HK-2 (cell line): ENCODE results near the gene RPS6KA2.

ENCODE experiments used
- DNase-seq: peaks from one replicate; pipeline ENCODE4 v3.0.0-alpha.2; 2018; ENCODE audit not compliant: unreplicated experiment

Gene RPS6KA2

DNA sequence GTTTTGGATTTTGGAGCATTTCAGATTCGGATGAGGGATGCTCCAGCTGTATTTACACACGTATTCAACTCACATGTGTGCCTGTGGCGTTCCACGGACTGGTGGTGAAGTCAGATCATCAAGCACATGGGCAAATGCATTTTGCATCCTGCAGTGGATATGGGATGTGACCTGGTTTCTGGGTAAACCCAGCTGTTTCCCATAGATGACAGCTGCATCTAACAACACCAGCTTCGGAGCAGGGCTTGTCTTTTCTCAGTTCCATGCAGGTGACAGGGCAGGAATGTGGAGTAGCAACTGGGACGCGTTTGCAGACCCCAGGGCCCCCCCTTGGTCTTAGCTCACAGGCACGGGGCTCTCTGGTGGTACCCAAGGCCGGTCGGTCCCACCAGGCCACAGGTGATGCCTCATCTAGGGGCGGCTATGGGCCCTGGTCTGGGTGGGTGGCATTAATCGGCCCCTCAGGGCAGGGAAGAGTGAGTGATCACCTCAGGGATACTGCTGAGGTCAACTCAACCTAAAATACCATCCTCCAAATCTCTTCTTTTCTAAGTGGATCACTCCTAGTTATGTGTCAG, 123.8 kb downstream of the RPS6KA2 start:
- no peak for DNase-seq

DNA sequence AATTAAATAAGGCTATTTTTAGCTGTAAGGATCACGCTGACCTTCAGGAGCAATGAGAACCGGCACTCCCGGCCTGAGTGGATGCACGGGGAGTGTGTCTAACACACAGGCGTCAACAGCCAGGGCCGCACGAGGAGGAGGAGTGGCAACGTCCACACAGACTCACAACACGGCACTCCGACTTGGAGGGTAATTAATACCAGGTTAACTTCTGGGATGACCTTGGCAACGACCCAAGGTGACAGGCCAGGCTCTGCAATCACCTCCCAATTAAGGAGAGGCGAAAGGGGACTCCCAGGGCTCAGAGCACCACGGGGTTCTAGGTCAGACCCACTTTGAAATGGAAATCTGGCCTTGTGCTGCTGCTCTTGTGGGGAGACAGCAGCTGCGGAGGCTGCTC, 124.6 kb downstream of the RPS6KA2 start:
- no peak for DNase-seq

DNA sequence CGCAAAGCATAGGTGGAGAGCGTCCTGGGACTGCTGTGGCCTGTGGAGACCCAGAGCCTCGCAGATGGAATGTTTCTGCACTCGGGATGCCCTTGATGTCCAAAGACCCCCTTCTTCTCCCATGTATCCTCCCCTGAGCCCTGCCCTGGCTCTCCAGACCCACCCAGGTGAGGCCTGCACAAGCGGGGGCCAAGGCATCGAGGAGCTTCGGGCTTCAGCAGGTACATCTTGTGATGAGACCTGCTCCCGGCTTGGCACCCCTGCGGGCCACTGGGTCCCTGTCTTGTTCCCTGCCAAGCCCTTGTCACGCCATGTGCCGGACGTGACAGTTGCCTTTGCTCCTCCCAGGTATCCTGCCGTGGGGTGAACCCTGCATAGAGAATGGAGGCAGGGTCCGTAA, 125.8 kb downstream of the RPS6KA2 start:
- DNase-seq: no peak

- no peak for DNase-seq
Measured at GRCh38 chr6:166500246-166500645, 126.8 kb downstream of the RPS6KA2 start.

DNA sequence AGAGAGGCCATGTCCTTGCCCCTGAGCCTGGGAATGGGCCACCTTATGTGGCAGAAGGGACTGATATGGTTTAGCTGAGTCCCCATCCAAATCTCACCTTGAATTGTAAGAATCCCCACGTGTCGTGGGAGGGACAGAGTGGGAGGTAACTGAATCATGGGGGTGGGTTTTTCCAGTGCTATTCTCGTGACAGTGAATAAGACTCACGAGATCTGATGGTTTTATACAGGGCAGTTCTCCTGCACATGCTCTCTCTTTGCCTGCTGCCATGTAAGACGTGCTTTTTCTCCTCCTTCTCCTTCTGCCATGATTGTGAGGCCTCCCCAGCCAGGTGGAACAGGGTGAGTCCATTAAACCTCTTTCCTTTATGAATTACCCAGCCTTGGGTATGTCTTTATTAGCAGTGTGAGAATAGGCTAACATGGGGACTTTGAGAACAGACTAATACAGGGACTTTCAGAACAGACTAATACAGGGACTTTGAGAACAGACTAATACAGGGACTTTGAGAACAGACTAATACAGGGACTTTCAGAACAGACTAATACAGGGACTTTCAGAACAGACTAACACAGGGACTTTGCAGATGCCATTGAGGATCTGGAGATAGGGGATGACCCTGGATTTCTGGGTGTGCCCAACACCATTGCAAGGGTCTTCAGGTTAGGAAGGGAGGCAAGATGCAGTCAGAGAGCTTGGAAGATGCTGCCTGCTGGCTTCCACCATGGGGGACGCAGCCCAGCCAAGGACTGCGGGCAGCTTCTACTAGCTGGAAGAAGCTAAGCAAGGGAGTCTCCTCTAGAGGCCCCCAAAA, 127.5 kb downstream of the RPS6KA2 start:
- no peak for DNase-seq

DNA sequence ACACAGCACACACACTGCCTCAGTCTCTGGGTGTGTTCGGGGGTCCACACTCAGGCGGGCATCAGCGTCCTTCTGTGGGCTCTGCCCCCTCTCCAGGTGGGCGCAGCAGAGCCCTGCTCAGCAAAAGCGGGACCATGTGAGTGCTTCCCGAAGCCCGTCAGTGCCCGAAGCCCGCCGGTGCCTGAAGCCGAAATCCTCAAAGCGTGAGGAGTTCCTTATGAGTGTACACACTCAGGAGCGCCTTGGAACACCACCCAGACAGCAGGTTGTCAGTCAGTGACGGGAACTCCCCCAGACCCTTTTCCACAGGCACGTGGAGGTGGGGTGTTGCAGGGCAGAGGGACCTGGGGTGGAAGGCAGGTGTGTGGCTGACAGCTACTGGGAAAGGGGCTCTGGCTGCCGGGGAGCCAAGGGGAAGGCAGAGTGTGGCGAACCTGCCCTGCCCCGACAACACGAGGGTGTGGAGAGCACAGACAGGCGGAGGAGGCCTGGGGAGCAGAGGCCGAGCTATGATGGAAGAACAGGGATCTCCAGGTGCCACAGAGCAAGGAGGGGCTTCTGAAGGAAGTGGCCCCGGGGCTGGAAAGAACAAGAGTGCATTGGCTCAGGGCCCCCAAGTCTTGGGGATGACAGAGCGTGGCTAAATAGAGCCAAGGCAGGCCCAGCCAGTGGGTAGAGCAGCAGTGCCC, 128.2 kb downstream of the RPS6KA2 start:
- no peak for DNase-seq

DNA sequence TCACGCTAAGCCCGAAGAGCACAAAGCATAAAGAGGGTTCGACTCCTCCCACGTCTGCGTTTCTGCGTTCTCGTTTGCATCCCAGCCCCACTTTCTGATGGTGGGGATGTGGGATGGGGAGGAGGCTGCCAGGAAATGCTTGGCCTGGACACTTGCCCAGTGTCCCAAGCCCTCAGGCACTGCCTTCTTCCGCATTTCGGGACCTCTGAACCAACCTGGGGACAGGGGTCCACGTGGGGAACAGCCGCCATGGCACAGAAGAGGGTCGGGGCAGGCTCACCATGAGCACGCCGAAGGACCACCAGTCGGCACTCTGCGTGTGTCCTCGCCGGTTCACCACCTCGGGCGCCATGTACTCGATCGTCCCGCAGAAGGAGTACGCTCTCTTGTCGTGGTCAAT, 128.8 kb downstream of the RPS6KA2 start:
- no peak for DNase-seq

- DNase-seq: no peak
Measured at GRCh38 chr6:166497087-166497899, 129.8 kb downstream of the RPS6KA2 start.

DNA sequence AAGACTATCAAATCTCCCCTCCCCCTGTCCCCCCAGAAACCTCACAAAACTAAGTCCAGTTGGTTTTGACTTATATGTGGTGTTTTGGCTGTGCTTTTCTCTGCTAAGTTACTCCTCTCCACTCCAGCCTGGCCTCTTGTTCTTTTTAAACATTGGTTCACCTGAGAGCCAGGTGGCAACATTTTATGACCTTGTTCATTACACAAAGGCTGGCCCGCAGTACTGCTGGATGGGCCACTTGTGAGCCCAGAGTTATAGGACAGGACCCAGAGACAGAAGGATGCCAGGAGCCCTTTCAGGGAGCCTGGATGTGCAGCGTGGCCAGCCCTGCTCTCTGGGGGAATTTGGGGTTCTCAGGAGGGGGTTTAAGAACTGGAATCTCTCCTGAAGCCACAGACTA, 130.6 kb downstream of the RPS6KA2 start:
- DNase-seq: no peak

DNA sequence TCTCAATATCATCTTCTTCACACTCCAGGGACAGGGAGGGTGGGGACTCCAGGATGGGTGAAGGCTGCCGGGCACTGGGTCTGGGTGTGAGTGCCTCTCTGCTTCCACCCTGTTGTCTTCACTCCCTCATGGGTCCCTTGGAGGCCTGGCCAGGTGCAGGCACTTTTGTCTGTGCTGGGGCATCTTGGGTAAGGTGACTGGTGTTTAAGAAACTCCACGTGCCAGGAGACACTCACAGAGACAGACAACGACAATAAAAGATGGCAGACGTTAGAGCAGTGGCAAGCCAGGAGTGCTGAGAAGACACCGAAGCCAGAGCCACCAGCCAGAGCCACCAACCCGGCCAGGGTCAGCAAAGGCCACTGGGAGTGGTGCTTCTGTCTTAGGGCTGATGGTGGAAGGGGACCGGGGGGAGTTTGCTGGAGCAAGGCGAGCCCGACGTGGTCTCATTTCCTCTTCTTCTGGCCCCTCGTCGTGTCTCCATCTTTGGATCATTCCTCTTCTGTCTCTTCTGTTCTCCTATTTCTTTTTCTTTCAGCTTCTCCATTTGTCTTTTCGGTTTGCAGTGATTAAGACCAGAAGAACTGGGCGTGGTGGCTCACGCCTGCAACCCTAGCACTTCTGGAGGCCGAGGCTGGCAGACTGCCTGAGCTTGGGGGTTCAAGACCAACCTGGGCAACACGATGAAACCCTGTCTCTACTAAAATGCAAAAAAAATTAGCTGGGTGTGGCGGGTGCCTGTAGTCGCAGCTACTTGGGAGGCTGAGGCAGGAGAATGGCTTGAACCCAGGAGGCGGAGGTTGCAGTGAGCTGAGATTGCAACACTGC, 131.3 kb downstream of the RPS6KA2 start:
- DNase-seq: no peak

DNA sequence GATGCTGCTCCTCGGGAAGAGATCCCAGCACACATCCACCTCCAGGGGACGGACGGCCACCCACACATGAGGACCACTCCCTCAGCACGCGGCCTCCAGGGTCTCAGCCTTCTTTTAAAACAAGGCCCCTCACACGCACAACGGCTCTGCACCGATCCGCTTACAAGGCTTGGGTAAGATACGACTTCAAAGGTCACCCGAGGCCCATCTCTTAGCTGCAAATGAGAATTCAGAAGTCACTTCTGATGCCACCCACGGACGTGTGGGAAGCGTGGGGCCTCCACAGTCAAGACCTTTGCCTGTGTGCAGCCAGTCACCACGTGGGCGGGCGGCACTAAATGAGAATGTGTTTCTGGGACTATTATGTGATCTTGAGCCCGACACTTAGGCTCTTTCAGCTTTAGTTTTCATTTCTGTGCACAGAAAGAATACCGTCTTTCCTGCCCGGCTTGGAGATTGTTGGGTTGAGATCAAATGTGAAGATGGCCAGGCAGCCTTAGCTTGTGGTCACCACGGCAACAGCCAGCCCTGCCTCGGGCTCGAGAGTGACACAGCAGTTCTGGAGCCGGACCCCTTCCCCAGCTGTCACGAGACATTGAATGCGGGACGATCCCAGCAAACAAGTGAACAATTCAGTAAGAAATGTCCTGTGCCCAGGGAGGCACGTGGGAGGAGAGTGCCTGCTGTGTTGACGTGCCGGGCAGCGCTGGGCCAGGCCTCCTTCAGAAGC, 132.1 kb downstream of the RPS6KA2 start:
- no peak for DNase-seq

DNA sequence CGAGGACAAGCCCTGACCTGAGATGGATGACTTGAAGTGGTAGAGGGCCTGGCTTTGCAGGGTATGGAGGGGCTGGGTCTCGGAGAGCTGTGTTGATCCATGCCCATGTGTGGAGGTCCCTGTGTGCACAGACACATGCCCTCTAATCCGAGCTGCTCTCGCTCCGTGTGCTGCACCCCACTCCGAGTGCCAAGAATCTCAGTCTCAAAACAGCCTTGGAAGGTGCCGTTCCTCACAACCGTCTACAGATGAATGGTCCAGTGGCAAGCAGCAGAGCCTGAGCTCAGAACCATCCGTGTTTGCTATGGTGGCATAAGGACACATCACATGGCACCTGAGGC, 133.0 kb downstream of the RPS6KA2 start:
- no peak for DNase-seq

DNA sequence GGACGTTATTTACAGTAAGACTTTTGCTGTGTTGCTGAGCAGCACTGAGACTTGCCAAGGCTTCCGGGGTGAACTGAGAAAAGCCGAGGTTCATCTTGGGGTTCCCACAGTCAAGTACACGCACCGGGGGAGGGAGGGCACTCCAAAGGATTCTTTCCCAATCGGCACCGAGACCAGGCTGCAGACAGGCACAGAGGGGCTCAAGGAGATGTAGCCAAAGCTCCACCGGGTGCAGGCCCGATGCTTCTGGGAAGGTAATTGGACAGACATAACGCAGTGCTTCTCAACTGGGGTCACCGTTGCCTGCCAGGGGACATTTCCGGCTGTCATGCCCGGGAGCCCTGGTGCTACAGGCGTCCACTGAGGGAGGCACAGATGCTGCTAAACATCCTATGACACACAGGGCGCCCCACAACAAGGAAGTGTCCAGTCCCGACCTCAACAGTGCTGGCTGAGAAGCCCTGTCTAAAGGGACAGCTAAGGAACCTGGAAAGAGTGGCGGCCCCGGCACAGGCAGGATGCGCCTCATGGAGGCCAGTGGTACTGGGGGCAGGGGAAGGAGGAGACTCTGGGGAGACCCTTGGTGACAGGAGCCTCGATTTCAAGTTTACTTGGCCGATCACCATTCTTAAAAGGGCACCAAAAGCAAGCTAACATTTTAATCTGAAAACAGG, 133.5 kb downstream of the RPS6KA2 start:
- DNase-seq: no peak

GRCh38 chr6:166492092-166492741, 134.8 kb downstream of the RPS6KA2 start:
- no peak for DNase-seq

DNA sequence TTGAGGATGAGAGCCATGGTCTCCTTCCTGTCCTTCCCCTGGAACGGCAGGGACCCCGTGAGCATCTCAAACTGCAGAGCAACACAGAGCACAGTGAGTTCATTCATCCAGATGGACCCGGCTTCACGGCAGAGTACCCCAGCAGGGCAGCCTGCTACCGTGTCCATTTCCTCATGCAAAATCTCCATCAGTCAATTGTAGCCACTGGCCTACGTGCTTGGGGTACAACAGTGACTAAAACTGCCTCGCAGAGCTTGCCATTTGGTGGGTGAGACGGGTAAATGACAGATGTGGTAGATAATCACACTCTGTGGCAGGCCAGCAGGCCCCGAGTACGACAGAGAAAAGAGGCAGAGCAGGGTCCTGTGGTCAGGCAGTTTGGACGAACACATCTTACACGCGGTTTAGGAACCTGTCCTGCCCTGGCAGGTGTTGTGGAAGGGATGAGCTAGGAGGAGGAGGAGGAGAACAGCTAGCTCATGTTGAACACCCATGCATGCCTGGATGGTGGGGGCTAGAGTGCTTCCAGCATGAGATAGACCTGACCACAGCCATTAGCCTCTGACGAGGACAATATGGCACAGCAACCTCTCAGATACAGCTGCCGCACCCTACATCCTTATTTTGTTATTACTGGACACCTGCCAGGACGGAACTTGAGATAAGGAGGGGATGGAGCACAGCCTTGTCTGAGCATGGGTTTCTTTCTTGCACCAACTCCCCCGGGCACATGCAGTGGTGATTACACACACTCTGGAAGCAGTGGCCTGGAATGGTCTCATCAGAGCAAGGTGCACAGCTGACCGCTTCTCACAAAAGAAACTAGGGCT, 136.2 kb downstream of the RPS6KA2 start:
- DNase-seq: no peak

DNA sequence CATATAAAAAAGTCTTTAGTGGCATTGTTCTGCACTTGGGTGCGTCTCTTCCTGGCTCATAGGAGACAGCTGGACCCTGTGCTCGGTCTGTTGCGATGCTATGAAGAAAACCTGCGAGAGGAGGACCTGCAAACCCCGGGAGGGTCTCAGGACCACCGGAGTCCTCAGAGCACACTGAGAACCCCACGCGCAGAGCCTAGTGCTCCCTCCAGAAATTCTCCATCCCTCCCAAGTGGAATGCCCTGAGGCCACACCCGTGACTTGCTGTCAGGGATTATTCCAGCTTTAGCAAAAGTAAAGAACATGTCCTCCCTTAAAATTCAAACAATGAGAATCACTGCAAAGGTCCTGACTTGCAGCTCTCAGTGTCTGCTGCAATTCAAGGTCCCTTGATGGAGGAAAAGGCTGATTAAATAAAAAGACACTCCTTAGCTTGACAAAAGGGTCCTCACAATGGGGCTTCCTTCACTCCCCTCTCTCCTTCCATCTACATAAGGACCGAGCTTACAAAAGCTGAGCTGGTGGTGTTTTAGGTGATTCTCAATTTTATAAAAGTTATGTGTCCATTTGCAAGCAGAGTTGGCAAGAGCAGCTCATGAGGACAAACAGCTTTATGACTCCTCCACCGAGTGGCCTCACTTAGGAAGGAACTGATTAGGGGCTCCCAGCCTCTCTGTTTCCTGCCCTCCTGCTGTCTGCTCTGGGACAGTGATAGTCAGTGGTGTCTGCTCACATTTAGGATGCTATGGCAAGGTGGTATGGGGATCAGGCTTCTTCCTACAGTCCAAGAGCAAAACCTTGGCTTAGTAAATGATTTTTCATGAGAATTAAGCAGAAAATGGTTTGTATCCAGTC, 137.5 kb downstream of the RPS6KA2 start:
- no peak for DNase-seq

GRCh38 chr6:166488701-166489100, 138.3 kb downstream of the RPS6KA2 start:
- no peak for DNase-seq
